ENCODE measurements around the gene SPTBN1. TPM values are rescaled to one million over a fixed set of nuclear protein-coding genes. Genes with fewer than 3 reads are reported as not detected.
A peak's percentile ranks its signal among the peaks of the same experiment; 100 is the strongest.

The SPTBN1 gene
- total RNA-seq, 2 experiments from 2014 or later = 87.0 to 88.3 TPM

- Mint-ChIP-seq H3K36me3 (peaks cover 24% of the 10 kb centered on the region), H3K4me1 (peaks cover 8% of the 10 kb centered on the region), H3K4me3 (no peak overlapping the region), H3K27me3 (no peaks in the 10 kb centered on the region), H3K27ac (no peak overlapping the region), H3K9me3 (no peaks in the 10 kb centered on the region)
- DNase-seq = no peak
Measured at GRCh38 chr2:54648256-54648655, 192.1 kb downstream of the SPTBN1 start.

- no peaks in the 10 kb centered on the region for H3K9me3 Mint-ChIP-seq
- H3K4me3 Mint-ChIP-seq = no peak overlapping the region
- no peak for DNase-seq
- no peak overlapping the region for H3K27ac Mint-ChIP-seq
- peaks cover 21% of the 10 kb centered on the region for H3K36me3 Mint-ChIP-seq
- H3K4me1 Mint-ChIP-seq = peaks cover 8% of the 10 kb centered on the region
- no peaks in the 10 kb centered on the region for H3K27me3 Mint-ChIP-seq
Measured at GRCh38 chr2:54649191-54649590, 193.1 kb downstream of the SPTBN1 start.

GRCh38 chr2:54649633-54650032 lies 193.5 kb downstream of the SPTBN1 start:
- Mint-ChIP-seq H3K4me3 (no peak overlapping the region), H3K9me3 (no peaks in the 10 kb centered on the region), H3K27ac (no peak overlapping the region), H3K36me3 (peaks cover 21% of the 10 kb centered on the region), H3K27me3 (no peaks in the 10 kb centered on the region), H3K4me1 (peaks cover 8% of the 10 kb centered on the region)
- DNase-seq = no peak

GRCh38 chr2:54650612-54651011 lies 194.5 kb downstream of the SPTBN1 start:
- no peak for DNase-seq
- no peak overlapping the region for H3K4me3 Mint-ChIP-seq
- no peaks in the 10 kb centered on the region for H3K9me3 Mint-ChIP-seq
- H3K27me3 Mint-ChIP-seq = no peaks in the 10 kb centered on the region
- H3K36me3 Mint-ChIP-seq = peaks cover 26% of the 10 kb centered on the region
- no peak overlapping the region for H3K27ac Mint-ChIP-seq
- peaks cover 8% of the 10 kb centered on the region for H3K4me1 Mint-ChIP-seq

GRCh38 chr2:54651291-54651690 lies 195.2 kb downstream of the SPTBN1 start:
- Mint-ChIP-seq H3K36me3 (peaks cover 25% of the 10 kb centered on the region), H3K9me3 (no peaks in the 10 kb centered on the region), H3K4me1 (peaks cover 8% of the 10 kb centered on the region), H3K4me3 (no peak overlapping the region), H3K27me3 (no peaks in the 10 kb centered on the region), H3K27ac (no peak overlapping the region)
- DNase-seq = no peak

- Mint-ChIP-seq H3K27me3 (no peaks in the 10 kb centered on the region), H3K4me3 (no peak overlapping the region), H3K4me1 (peaks cover 8% of the 10 kb centered on the region), H3K27ac (no peak overlapping the region), H3K36me3 (peaks cover 25% of the 10 kb centered on the region), H3K9me3 (no peaks in the 10 kb centered on the region)
- DNase-seq = no peak
Measured at GRCh38 chr2:54652540-54652939, 196.4 kb downstream of the SPTBN1 start.

GRCh38 chr2:54653572-54654204 lies 197.6 kb downstream of the SPTBN1 start:
- DNase-seq = no peak
- H3K4me1 Mint-ChIP-seq = peaks cover 17% of the 10 kb centered on the region
- H3K27ac Mint-ChIP-seq = no peak overlapping the region
- H3K9me3 Mint-ChIP-seq = no peaks in the 10 kb centered on the region
- no peaks in the 10 kb centered on the region for H3K27me3 Mint-ChIP-seq
- peaks cover 26% of the 10 kb centered on the region for H3K36me3 Mint-ChIP-seq
- no peak overlapping the region for H3K4me3 Mint-ChIP-seq

- H3K4me3 Mint-ChIP-seq = no peak overlapping the region
- H3K9me3 Mint-ChIP-seq = no peaks in the 10 kb centered on the region
- peaks cover 17% of the 10 kb centered on the region for H3K4me1 Mint-ChIP-seq
- peaks cover 25% of the 10 kb centered on the region for H3K36me3 Mint-ChIP-seq
- no peak for DNase-seq
- no peaks in the 10 kb centered on the region for H3K27me3 Mint-ChIP-seq
- H3K27ac Mint-ChIP-seq = no peak overlapping the region
Measured at GRCh38 chr2:54655046-54655809, 199.1 kb downstream of the SPTBN1 start.

- no peaks in the 10 kb centered on the region for H3K9me3 Mint-ChIP-seq
- peaks cover 27% of the 10 kb centered on the region for H3K36me3 Mint-ChIP-seq
- peaks cover 17% of the 10 kb centered on the region for H3K4me1 Mint-ChIP-seq
- DNase-seq = no peak
- no peaks in the 10 kb centered on the region for H3K27me3 Mint-ChIP-seq
- H3K4me3 Mint-ChIP-seq = no peak overlapping the region
- no peak overlapping the region for H3K27ac Mint-ChIP-seq
Measured at GRCh38 chr2:54656863-54657262, 200.7 kb downstream of the SPTBN1 start.

GRCh38 chr2:54657664-54658083 lies 201.5 kb downstream of the SPTBN1 start:
- Mint-ChIP-seq H3K4me1 (peaks cover 13% of the 10 kb centered on the region), H3K27me3 (no peaks in the 10 kb centered on the region), H3K4me3 (no peak overlapping the region), H3K36me3 (peaks cover 23% of the 10 kb centered on the region), H3K9me3 (no peaks in the 10 kb centered on the region), H3K27ac (peak overlapping the region; percentile 40)
- no peak for DNase-seq

- Mint-ChIP-seq H3K36me3 (peaks cover 19% of the 10 kb centered on the region), H3K4me1 (peaks cover 9% of the 10 kb centered on the region), H3K4me3 (no peak overlapping the region), H3K27me3 (no peaks in the 10 kb centered on the region), H3K9me3 (no peaks in the 10 kb centered on the region), H3K27ac (no peak overlapping the region)
- no peak for DNase-seq
Measured at GRCh38 chr2:54658564-54659071, 202.5 kb downstream of the SPTBN1 start.

- H3K27me3 Mint-ChIP-seq = no peaks in the 10 kb centered on the region
- H3K36me3 Mint-ChIP-seq = peaks cover 23% of the 10 kb centered on the region
- no peaks in the 10 kb centered on the region for H3K9me3 Mint-ChIP-seq
- no peak for DNase-seq
- no peak overlapping the region for H3K27ac Mint-ChIP-seq
- no peak overlapping the region for H3K4me3 Mint-ChIP-seq
- peaks cover 9% of the 10 kb centered on the region for H3K4me1 Mint-ChIP-seq
Measured at GRCh38 chr2:54659527-54659926, 203.4 kb downstream of the SPTBN1 start.

- Mint-ChIP-seq H3K36me3 (peaks cover 20% of the 10 kb centered on the region), H3K4me3 (no peak overlapping the region), H3K27ac (no peak overlapping the region), H3K27me3 (no peaks in the 10 kb centered on the region), H3K9me3 (no peaks in the 10 kb centered on the region), H3K4me1 (peaks cover 10% of the 10 kb centered on the region)
- DNase-seq = no peak
Measured at GRCh38 chr2:54660752-54661151, 204.6 kb downstream of the SPTBN1 start.

- Mint-ChIP-seq H3K4me1 (peaks cover 10% of the 10 kb centered on the region), H3K27ac (peak overlapping the region; percentile 67), H3K27me3 (no peaks in the 10 kb centered on the region), H3K4me3 (no peak overlapping the region), H3K9me3 (no peaks in the 10 kb centered on the region), H3K36me3 (peaks cover 22% of the 10 kb centered on the region)
- DNase-seq = no peak
Measured at GRCh38 chr2:54663424-54664030, 207.4 kb downstream of the SPTBN1 start.

GRCh38 chr2:54664238-54664786 lies 208.2 kb downstream of the SPTBN1 start:
- H3K9me3 Mint-ChIP-seq = no peaks in the 10 kb centered on the region
- peaks cover 19% of the 10 kb centered on the region for H3K36me3 Mint-ChIP-seq
- no peaks in the 10 kb centered on the region for H3K27me3 Mint-ChIP-seq
- peaks cover 8% of the 10 kb centered on the region for H3K4me1 Mint-ChIP-seq
- no peak overlapping the region for H3K4me3 Mint-ChIP-seq
- peak overlapping the region; percentile 2 for H3K27ac Mint-ChIP-seq
- DNase-seq = no peak

Measured in activated naive CD8-positive, alpha-beta T cell treated with anti-CD3 and anti-CD28 coated beads for 36 hours (primary cell).